Stomach (tissue), 4 donors: ENCODE measurements around the gene SLC22A1.

ENCODE experiments used
- CTCF ChIP-seq, 7 experiments: fragments of 450-650 bp in 4 of 7; fragments of 200-600 bp in 3 of 7; sonication (generic) in 3 of 7; IDR thresholded peaks; one replicate each; pipeline ENCODE4 v1.5.1; 2016 to 2019; ENCODE audit warnings: antibody characterized with exemption in 7 of 7, control low read depth in 2 of 7, mild to moderate bottlenecking in 1 of 7
- POLR2AphosphoS5 ChIP-seq, 3 donors: sonication (generic); formaldehyde crosslinking; IDR thresholded peaks; one replicate each; pipeline ENCODE4 v1.6.1; 2016; ENCODE audit warnings: antibody characterized with exemption in 3 of 3

GRCh38 chr6:160207618-160208017 lies 86.0 kb downstream of the SLC22A1 start:
- TF ChIP-seq POLR2AphosphoS5 (IDR thresholded peaks at IDR 0.05) (no peak), CTCF (IDR thresholded peaks at IDR 0.05) (no peak)
